ENCODE results near the gene EPYC.
"Not testable (repeated sequence)": the region's sequence is repeated elsewhere in the genome, so short reads cannot be mapped to it uniquely, and the experiment has no call there.

Gene EPYC

DNA sequence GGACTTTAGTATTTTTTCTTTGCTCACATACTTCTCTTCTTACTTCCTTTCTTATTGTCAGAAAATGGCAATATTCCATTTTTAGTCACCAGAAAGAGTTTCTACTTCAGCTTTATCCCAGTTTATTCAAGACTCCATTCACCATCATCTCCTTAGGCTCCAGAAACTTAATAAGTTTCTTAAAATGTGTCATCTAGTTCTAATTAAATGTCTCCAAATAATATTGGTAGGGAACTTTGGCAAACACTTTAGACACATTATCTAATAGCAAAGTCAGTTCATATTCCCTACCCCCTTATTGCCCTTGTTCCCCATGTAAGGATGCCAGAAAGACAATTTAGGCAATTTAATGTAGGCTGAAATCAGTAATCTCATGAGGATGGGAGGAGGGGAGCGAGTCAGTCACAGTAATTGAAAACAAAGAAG, 15.1 kb downstream of the EPYC start:
- no peak for DNase-seq

DNA sequence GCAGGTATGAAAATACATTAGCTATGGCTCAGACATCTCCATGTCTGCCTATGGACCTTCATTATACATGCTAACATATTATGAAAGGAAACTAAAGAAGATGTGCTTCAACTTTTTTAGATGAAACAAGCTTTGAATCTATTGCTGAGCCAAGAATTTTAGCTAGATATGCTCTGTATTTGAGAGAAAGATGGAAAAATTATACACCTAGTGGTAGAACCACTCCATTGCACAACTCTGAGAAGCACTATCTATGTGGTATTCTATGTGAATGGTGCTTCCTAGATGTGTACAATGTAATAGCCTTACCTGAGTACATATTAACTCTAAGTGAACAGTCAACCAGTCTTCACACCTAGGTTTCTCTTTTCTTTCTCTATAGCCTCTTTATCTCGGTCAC, 17.3 kb downstream of the EPYC start:
- no peak for DNase-seq

DNA sequence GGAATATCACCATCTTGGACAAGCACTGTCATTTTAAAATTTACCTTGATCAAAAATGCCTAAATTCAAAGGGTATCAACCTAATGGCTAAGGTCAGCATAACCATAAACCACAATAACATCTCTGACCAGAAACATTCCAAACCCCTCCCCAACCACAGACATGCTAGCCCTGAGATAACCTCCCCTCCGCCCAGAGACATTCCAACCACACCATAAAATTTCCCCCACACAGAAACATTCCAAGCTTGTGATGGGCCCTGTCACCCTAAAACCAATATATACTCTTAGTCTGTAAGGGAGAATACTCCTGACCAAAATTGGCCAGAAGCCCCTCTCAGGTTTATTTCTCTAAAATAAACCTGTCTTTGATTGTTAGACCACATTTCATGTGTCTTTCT, 17.7 kb downstream of the EPYC start:
- no peak for DNase-seq

DNA sequence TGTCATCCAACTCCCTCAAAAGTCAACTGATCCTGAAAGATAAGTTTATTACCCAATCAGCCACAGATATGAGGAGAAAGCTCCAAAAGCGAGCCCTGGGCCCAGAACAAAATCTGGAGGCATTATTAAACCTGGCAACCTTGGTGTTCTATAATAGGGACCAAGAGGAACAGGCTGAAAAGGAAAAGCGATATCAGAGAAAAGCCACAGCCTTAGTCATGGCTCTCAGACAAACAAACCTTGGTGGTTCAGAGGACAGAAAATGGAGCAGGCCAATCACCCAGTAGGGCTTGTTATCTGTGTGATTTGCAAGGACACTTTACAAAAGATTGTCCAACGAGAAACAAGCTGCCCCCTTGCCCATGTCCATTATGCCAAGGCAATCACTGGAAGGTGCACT, 19.4 kb downstream of the EPYC start:
- DNase-seq: not testable (repeated sequence)

DNA sequence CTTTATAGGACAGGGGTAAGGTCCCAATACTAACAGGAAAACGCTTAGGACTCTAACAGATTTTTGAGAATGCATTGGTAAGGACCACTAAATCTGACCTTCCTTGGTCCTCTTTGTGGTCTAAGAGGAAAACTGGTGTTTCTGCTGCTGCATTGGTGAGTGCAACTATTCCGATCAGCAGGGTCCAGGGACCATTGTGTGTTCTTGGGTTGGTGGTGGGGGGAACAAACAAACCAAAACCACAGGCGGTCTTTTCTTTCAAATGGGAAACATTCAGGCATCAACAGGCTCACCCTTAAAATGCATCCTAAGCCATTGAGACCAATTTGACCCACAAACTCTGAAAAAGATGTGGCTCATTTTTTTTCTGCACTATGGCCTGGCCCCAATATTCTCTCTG, 20.7 kb downstream of the EPYC start:
- no peak for DNase-seq

DNA sequence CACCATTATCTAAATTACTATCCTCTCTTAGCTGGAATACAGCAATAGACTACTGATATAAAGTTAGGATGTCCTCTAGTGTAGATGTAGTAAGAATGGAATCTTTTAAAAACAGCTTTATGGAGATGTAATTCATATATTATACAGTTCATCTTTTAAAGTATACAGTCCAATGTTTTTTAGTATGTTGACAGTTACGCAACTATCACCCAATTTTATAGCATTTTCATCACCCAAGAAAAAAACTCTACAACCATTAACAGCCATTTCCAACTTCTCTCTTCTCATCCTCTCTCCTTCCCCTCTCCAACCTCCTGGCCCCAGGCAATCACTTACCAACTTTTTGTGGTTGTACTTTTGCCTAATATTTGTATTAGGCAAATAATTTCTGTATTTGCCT, 22.6 kb downstream of the EPYC start:
- DNase-seq: no peak

DNA sequence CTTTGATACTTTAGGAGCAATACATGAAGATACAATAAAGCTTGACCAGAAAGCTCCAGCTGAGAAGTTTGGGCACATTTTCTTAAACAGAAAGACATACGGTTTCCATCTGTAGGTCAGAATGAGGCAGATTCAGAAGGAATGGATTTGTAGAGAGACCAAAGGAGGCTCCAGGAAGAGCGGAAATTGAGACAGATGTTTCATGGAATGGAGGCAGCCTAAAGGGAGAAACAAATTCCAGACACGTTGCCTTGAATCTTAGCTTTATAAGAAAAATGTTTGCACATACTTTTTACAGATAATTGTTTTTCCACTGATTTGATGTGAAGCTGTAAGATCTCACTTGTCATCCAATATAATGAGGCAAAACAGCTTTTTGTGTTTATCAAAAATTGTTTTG, 24.8 kb downstream of the EPYC start:
- no peak for DNase-seq

DNA sequence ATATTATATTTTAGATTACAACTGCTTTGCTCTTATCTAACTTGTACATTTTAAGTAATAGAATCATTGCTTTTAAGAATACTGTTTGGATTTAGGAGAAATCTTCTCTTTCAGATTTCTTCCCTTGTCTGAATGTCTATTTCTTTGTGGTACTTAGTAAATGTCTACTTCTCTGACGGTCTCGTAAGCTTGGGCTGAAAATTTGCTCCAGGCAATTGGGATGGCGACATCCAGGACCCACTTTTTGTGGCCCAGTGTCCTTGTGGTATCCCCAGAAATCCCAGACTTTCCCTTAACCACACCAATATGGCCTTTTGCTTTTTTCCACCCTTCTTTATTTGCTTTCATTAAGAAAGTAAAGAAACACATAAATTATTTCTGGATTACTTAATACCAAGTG, 25.8 kb downstream of the EPYC start:
- DNase-seq: no peak

DNA sequence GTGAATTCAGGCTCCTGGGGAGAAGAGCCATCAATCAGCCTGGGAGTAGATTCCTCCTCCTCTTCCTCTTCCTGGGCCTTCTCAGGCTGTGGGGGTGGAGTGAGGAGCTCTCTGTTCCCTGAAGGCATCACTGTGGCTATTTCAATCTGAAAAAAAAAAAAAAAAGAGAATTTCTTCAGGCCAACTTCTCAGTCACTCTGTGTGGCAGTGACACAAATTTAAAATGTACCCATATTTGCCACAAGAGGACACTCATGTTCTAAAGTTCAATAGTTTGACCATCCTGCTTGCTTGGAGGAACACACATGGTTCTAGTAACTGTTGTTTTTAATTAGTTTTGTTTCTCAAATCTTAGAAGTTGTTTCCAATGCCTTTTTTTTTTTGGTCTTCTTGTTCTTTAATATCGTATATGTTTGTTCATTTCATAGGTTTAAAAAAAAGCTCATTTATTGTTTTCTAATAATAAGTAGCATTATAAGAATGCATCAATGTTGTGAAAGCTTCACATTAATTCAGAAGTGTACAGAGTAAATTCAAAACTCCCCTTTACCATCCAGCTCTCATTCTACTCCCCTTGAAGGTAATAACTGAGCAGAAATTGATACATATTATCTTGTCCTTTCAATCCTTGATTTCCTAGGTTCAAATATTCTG, 26.5 kb downstream of the EPYC start:
- DNase-seq: no peak

DNA sequence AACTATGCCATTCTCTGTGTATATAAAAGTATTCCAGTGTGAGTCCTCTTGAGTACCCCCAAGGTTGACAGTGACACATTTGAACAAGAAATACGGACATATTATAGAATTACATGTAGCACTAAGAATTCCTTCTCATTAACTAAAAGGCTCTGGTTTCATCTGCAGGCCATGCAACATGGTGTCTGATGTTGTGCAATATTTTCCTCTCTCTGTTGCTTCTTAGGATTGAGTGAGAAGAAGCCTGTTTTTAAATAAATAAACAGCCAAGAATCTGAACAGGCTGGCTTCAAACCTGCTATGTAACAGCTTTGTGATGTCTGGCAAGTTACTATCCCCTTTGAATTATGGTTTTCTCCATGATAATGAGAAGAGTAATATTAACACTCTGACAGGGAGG, 27.5 kb downstream of the EPYC start:
- DNase-seq: no peak

DNA sequence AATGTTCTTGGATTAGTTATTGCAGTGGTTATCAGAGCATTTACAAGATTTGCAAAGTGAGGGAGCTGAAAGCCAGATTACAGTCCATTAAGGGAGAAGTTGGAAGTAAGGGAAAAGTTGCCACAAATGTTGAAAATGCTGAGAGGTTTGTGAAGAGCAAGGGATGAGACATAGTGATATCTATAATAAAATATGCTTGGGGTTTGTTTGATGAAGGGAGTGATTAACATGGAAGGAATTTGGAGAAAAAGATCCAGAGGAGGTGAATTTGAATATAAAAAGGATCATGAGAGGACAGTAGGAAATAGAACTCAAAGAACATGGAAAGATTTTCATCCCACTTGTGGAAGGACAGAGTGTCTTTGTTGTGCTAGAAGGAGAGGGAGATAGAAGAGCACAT, 30.5 kb downstream of the EPYC start:
- DNase-seq: no peak

DNA sequence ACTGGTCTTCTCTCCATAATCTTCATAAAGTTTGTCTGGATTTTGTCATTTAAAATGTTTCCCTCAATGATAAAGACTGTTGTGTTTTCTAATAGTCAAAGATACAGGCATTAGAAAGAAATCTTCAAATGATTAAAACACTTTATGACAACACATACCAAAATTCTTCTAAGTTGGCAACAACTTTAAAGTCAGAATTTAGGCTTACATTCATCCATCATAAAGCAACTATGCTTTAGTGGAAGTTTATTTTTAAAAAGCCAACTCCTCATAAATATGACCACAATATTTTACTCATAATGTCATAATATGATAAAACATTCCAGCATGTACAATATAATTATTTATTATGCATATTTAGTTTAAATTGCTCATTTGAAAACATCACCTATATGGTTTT, 32.5 kb downstream of the EPYC start:
- no peak for DNase-seq

DNA sequence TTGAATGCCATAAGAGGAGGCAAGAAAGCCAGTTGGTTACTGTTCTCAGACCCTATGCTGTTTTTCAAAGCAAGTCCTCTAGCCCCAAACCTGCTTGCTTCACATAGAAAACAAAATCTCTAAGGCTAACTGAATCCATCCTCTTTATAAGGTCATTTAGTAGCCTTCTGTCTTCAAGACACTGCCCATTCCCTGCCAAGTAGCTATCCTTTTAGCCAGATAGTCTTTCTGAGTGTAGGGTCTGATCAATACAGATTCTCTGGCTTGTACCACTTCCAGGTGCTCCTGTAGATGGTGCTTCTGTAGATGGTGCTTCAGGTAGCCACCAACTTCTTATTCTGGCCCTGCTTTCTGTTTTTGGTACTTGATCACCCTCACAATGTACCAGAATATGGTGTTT, 33.9 kb downstream of the EPYC start:
- no peak for DNase-seq

DNA sequence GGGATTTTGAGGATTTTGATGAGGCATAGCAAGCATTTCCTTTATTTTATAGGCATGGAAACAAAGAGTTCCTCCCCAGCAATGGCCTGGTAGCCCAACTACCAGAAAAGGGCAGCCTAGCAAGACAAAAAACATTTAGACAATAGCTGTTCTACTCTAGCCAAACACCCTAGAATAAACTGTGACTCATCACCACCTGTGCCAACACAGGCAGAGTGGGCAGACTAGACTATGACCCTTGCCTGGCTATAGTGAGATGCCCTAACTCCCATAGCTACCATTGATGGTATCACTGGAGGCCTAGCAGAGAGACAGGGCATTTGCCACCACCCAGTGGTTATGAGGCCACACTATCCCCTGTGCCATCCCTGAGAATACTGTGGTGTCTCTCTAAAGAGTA, 34.3 kb downstream of the EPYC start:
- no peak for DNase-seq

DNA sequence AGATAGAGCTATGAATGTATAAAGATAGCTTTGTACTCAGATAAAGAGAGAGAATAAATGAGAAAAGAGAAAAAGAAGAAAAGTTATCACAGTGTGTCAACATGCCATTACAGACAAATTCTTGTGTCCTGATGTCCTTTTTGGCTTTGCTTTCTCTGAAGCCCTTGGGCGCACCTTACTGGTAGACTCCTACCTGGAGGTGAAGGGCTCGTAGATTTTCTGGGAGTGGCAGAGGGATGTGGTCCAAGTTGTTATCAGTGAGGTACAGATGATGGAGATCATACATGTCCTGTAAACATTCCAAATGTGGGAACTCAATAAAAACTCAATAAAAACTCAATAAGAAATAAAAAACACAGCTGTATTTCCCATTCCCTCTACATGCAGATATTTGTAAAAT, 34.9 kb downstream of the EPYC start:
- DNase-seq: no peak

DNA sequence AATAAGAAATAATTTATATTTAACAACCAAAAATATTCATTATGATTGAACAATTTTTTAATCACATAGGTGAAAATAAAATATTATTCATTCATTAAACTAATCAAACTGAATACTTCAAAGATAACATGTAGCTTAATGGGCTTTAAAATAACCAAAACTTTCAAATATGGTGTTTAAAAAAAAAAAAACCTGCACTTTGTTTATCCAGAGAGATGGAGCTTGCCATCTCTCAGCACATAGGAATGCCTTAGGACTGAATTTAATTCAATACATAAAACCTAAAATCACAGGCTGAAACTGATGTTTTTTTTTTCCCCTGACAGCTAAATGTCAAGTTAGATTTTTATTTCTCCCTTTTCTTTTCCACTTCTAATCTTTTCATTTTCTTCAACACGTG, 35.4 kb downstream of the EPYC start:
- DNase-seq: no peak

DNA sequence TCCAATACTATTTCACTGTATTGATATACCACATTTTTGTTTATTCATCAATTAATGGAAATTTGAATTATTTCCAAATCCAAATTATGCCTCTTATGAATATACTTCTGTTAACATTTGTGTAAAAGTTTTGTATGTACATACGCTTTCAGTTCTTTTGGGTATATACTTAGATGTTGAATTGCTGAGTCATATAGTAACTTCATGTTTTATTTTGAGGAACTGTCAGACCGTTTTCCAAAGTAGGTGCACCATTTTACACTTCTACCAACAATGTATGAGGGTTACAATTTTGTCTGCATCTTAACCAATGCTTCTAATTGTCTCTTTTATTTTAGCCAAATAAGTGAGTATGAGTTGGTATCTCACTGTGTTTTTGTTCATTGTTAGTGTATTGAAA, 39.6 kb downstream of the EPYC start:
- DNase-seq: no peak

DNA sequence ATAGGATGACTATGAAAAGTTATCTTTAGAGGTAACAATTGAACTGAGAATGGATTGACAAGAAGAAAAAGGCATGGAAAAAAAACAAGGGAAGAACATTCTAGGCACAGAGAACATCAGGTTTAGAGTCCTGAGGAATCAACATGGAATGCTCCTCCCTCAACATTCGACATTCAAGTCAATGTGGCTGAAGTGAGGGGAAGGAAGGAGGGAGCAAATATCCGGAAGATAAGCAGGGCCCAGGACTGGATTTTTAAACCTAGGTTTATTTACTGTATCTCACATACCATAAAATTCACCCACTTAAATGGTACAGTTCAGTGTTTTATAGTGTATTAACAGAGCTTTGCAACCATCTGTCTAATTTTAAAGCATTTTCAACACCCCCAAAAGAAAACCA, 40.2 kb downstream of the EPYC start:
- DNase-seq: no peak

DNA sequence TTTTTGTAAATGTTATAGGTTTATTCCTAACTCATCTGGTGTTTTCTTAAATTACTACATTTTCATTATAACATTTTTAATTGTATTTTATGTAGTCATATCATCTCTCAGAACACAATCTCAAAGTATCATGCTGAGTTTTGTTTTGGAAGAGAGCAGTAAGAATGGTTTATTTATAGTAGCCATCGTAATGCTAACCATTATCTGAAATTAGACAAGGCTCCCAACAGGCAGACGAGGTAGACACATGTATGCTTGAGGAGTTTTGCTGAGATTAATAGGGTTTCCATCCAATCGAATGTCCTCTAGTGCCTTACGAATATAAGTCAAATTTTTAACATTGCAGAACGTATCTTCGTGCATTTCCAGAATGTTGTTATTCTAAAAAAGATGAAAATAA, 40.8 kb downstream of the EPYC start:
- no peak for DNase-seq

DNA sequence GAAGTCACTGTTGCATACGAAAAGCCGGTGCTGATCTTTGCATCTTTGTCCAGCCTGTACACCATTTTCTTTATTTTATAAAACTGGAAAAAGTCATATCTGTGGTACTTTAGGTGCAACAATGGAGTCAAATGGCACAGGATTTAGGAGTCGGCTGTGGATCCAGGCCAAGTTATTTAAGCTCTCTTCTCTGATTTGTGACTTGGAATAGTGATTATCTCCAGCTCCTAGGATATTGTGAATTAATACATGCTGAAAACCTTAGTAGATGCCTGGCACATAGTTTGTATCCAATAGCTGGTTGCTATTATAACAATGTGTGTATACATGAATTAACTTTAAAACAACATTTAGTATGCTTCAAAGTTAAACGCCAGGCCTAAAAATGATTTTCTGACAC, 43.6 kb downstream of the EPYC start:
- DNase-seq: no peak

DNA sequence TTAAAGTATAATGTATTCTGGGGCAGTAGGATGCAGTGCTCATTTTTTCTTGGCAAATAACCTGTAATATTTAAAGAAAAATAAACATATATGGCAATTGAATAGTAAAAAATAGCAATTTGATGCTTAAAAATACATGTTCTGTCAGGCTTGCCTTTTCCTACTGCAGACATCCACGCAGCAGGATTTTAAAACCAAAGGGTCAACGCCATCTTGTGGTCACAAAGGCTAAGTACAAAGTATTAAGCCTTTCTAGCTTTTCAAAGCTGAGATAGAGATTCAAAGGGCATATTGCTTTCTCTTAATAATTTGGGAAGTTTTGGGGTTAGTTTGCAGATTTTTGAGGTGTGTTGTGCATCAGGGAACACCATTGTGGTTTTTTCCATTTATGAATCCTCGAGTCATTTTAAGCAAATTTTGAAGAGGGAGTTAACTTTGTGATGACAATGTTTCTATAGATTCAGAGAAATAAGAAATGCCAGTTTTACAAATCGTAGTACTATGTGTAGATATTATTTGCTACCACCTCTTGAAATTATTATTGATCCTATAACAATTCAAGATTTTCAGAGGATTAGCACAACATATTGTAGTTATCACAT, 45.1 kb downstream of the EPYC start:
- no peak for DNase-seq

DNA sequence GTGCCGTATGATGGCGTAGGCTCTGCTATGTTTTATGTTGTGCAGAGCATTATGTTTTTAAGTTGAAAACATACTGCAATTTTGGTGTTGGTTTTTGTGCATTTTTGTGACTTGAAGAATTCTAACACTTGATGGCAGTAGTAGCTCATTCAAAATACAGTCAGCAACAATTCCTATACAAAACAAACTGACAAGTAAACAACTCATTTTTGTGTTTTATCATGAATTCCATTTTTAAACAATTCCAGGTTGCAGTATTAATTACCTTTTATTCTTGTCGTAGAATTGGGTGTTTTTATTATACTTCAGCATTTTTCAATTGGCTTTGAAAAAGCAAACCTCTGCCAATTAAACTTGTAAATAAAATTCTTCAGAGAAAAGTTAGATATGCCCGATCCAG, 45.7 kb downstream of the EPYC start:
- DNase-seq: no peak

DNA sequence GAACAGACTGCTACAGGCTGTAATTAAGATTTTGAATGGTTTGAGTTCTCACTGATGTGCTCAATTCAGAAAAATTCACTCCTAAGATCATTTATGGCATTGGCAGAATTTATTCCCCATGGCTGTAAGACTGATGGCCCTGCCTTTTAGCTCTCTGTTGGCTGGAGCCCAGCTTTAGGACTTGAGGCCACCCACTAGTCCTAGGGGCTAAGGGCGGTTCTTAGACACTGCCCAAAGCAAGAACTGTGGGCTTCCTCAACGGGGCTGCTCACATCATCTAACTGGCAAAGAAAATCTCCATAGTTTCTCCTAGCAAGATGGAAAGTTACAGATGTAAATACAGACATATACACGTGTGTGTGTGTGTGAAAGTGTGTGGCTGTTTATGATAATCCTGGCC, 46.4 kb downstream of the EPYC start:
- DNase-seq: no peak

DNA sequence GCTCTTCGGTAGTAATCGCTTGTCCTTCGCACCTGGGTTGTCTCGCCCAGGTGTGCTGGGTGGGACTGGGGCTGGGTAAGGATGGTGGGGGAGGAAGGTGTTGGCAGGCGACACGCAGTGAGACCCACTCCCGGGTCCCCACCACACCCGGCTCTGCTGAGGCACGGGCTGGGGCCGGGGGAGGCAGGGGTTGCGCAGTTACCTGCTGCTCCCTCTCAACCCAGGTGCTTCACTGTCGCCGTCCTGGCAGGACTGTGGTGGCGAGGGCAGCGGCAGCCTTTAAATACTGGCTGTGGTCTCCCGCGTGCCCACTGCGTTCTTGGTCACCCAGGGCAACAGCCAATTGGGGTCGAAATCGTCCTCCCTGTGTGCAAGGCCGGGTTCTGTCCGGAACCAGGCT, 49.9 kb downstream of the EPYC start, which contains the start of gene CCER1:
TSS of gene CCER1 (minus strand) at position 256 of the 400 bp plus-strand sequence. CDS start 434 bp downstream, outside the sequence.
- DNase-seq: no peak

DNA sequence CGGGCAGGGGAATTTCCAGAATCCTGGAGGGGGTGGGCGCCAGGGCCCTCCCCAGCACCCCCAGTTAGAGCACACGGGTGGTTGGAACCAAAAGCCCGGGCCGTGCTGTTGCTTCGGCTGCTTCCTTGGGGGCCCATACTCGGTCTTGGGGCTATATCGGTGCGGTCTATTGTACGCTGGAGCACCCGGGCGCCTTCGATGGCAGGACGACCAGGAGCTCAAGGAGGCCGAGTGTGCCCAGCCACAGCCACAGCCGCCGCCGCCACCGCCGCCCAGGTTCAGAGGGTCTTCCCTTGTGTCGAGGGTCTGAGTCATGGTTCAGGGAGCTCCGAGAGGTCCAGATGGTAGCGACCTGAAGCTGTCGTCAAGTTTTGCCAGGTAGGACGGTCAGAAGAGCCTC, 50.3 kb downstream of the EPYC start:
- no peak for DNase-seq

All from activated naive CD4-positive, alpha-beta T cell treated with Interleukin-2 at 50 U/mL for 16 hours (primary cell).